Pancreas (tissue), 10 donors: ENCODE measurements around the gene FARS2. TPM values are rescaled to one million over a fixed set of nuclear protein-coding genes. Genes with fewer than 3 reads are reported as not detected.
A peak's percentile ranks its signal among the peaks of the same experiment; 100 is the strongest.
"Not testable (repeated sequence)": the region's sequence is repeated elsewhere in the genome, so short reads cannot be mapped to it uniquely, and the experiment has no call there.

Experiments used
- ATAC-seq, 4 donors: fragments of 200-7000 bp; cut with Tn5 transposase; one replicate each; pipeline versions ENCODE4 v1.8.0 to v1.9.1; 2020; ENCODE audit warnings: mild to moderate bottlenecking in 4 of 4, moderate library complexity in 4 of 4
- DNase-seq, 6 donors: peaks; one replicate each; pipeline ENCODE4 v3.0.0-alpha.2; 2020
- FAIRE-seq: peaks from 2 replicates; lab custom pipeline; 2012; peaks lifted over from hg19 to GRCh38; lab: Jason Lieb, UNC
- H3K27ac ChIP-seq, 4 donors: fragments of 200-600 bp; sonication (generic); 1 replicate in 3 of 4; 2 replicates in 1 of 4; pipeline versions ENCODE4 v1.5.0 to v1.8.0; 2020
- H3K27me3 ChIP-seq, 4 donors: fragments of 200-600 bp; one replicate each; pipeline ENCODE4 v1.8.0; 2021
- H3K36me3 ChIP-seq, 3 donors: fragments of 200-600 bp; sonication (generic) in 1 of 3; one replicate each; pipeline versions ENCODE4 v1.5.0 to v1.8.0; 2020 to 2021
- H3K4me1 ChIP-seq, 3 donors: fragments of 200-600 bp; one replicate each; pipeline ENCODE4 v1.8.0; 2021
- H3K4me3 ChIP-seq, 4 donors: fragments of 200-600 bp; sonication (generic) in 2 of 4; one replicate each; pipeline versions ENCODE4 v1.5.0 to v1.8.0; 2020 to 2021
- H3K9me3 ChIP-seq, 4 donors: fragments of 200-600 bp; one replicate each; pipeline ENCODE4 v1.8.0; 2021
- CTCF ChIP-seq, 4 donors: fragments of 200-600 bp; sonication (generic) in 3 of 4; IDR thresholded peaks; one replicate each; pipeline versions ENCODE4 v1.5.0 to v1.8.0; 2021; ENCODE audit warnings: antibody characterized with exemption in 4 of 4
- WGBS, 2 donors: extraction: QIAGEN DNeasy Blood & Tissue Kit; methylation state at CpG; one replicate each; pipeline ENCODE4 v1.1.7; 2013; 5-methylcytosine and 5-hydroxymethylcytosine counted together
- intact Hi-C, 3 donors: fragments of 100-400 bp; cut with DNase I; formaldehyde crosslinking; loops; one replicate each; pipeline versions ENCODE4 v1.11.1 to v1.14.2; 2022
- polyA plus RNA-seq, 2 donors: library from polyadenylated mRNA; stranded (reverse); fragments of 200-250 nt; gene quantifications; one replicate each; pipeline ENCODE4 v1.2.3, GENCODE V29; 2013
- total RNA-seq, 6 donors: library from RNA; stranded (reverse); fragmentation: NEBNext Ultra II Directional in 4 of 6; extraction: Animal tissue kit (Norgen Biotek cat#: 25700) in 4 of 6; gene quantifications; one replicate each; pipeline versions ENCODE4 v1.2.1 to v1.2.4, GENCODE V29; 2021 to 2023
- donor health status: healthy with polysubstance abuse.
- donor health status: DM: no; HTN: no; CAD: no; lungs with moderate emphysema.
- donor health status: DM: no; HTN: no; CAD: no.
- donor health status: control.
- donor health status: control.
- donor health status: Bipolar disorder and iron deficiency.
- donor health status: DM: yes; HTN: yes; CAD: no.
- donor health status: DM: no; HTN: no; CAD: no.
- donor health status: DM: no; HTN: no; CAD: no.
- donor health status: DM: yes; HTN: yes; CAD: no.

FARS2 gene
- total and polyA plus RNA-seq, 8 donors = 4.1 to 10.3 (median 7.5) TPM

- no peaks in the 10 kb centered on the region for H3K36me3 ChIP-seq
- FAIRE-seq (no peak), DNase-seq (no peak), ATAC-seq (no peak)
- intact Hi-C loops = no loop called here
- no peaks in the 10 kb centered on the region for H3K9me3 ChIP-seq
- H3K4me1 ChIP-seq = no peaks in the 10 kb centered on the region
- H3K27ac ChIP-seq = no peak overlapping the region
- WGBS, 2 donors = 90 to 91% methylated on average over 13 of the region's 13 CpGs
- no peak for TF ChIP-seq CTCF (IDR thresholded peaks at IDR 0.05)
- no peak overlapping the region for H3K4me3 ChIP-seq
- no peaks in the 10 kb centered on the region for H3K27me3 ChIP-seq
These were observed 432.2 kb downstream of the FARS2 start for GRCh38 chr6:5693225-5694145.

GRCh38 chr6:5695260-5696245, 434.2 kb downstream of the FARS2 start:
- ATAC-seq (peak in 2 of 4 donors; percentile 23 to 57), DNase-seq (no peak)
- no peaks in the 10 kb centered on the region for H3K36me3 ChIP-seq

GRCh38 chr6:5697508-5697907, 436.2 kb downstream of the FARS2 start:
- H3K4me1 ChIP-seq = no peaks in the 10 kb centered on the region
- H3K36me3 ChIP-seq = no peaks in the 10 kb centered on the region
- ATAC-seq (no peak), FAIRE-seq (no peak), DNase-seq (no peak)
- no peak for TF ChIP-seq CTCF (IDR thresholded peaks at IDR 0.05)
- no peaks in the 10 kb centered on the region for H3K27me3 ChIP-seq
- no peak overlapping the region for H3K27ac ChIP-seq
- no peaks in the 10 kb centered on the region for H3K9me3 ChIP-seq
- intact Hi-C loops = no loop called here
- H3K4me3 ChIP-seq = no peak overlapping the region

More at GRCh38 chr6:5695260-5696245, 434.2 kb downstream of the FARS2 start:
- intact Hi-C loops = no loop called here
- no peak overlapping the region for H3K27ac ChIP-seq
- 84 to 87% methylated on average over 12 of the region's 12 CpGs for WGBS, 2 donors
- no peak overlapping the region for H3K4me3 ChIP-seq
- no peak for FAIRE-seq
- H3K27me3 ChIP-seq = no peaks in the 10 kb centered on the region
- H3K4me1 ChIP-seq = no peaks in the 10 kb centered on the region
- H3K9me3 ChIP-seq = no peaks in the 10 kb centered on the region
- no peak for TF ChIP-seq CTCF (IDR thresholded peaks at IDR 0.05)

GRCh38 chr6:5698318-5698717, 437.0 kb downstream of the FARS2 start:
- WGBS, 2 donors = 97 to 100% methylated on average over 4 of the region's 4 CpGs
- Histone ChIP-seq H3K27ac (no peak overlapping the region), H3K9me3 (no peaks in the 10 kb centered on the region), H3K4me3 (no peak overlapping the region), H3K36me3 (no peaks in the 10 kb centered on the region), H3K27me3 (no peaks in the 10 kb centered on the region), H3K4me1 (no peaks in the 10 kb centered on the region)
- intact Hi-C loops = no loop called here
- no peak for TF ChIP-seq CTCF (IDR thresholded peaks at IDR 0.05)
- no peak for FAIRE-seq
- no peak for DNase-seq
- ATAC-seq = no peak

GRCh38 chr6:5699064-5699463, 437.8 kb downstream of the FARS2 start:
- ATAC-seq = peak in 2 of 4 donors; percentile 64 to 69
- H3K27me3 ChIP-seq, H3K36me3 ChIP-seq, H3K9me3 ChIP-seq, DNase-seq, intact Hi-C loops, H3K4me1 ChIP-seq, H3K4me3 ChIP-seq, FAIRE-seq, H3K27ac ChIP-seq: not testable (repeated sequence)
